Kidney (tissue), 14 donors: ENCODE data around the gene SHISA7. TPM values are rescaled to one million over a fixed set of nuclear protein-coding genes. Genes with fewer than 3 reads are reported as not detected.

Source experiments
- DNase-seq, 5 donors: peaks; one replicate each; pipeline ENCODE4 v3.0.0-alpha.2; 2013 to 2020
- FAIRE-seq: peaks from 2 replicates; lab custom pipeline; 2012; peaks lifted over from hg19 to GRCh38; lab: Jason Lieb, UNC
- H3K27ac ChIP-seq, 2 donors: one replicate each; pipeline ENCODE4 v1.7.0; 2013; ENCODE audit warnings: low read depth in 2 of 2, low read length in 2 of 2, inconsistent platforms in 1 of 2
- H3K27me3 ChIP-seq: one replicate; pipeline ENCODE4 v1.7.1; 2013; ENCODE audit warnings: low read length, inconsistent platforms; ENCODE audit not compliant: control insufficient read depth, insufficient read depth
- H3K36me3 ChIP-seq, 3 donors: one replicate each; pipeline versions ENCODE4 v1.7.0 to v1.7.1; 2013; ENCODE audit warnings: low read length in 3 of 3, control low read depth in 1 of 3, inconsistent platforms in 1 of 3; ENCODE audit not compliant: insufficient read depth in 3 of 3, control insufficient read depth in 2 of 3
- H3K4me1 ChIP-seq, 3 donors: one replicate each; pipeline versions ENCODE4 v1.7.0 to v1.7.1; 2013; ENCODE audit warnings: low read length in 3 of 3, inconsistent platforms in 1 of 3, low read depth in 1 of 3; ENCODE audit not compliant: control insufficient read depth in 2 of 3, insufficient read depth in 2 of 3
- H3K4me3 ChIP-seq, 3 donors: one replicate each; pipeline versions ENCODE4 v1.7.0 to v1.8.1; 2013; ENCODE audit warnings: low read length in 3 of 3, control low read depth in 1 of 3, inconsistent platforms in 1 of 3
- H3K9ac ChIP-seq, 3 donors: one replicate each; pipeline versions ENCODE4 v1.7.0 to v1.7.1; 2013; ENCODE audit warnings: low read length in 3 of 3, control low read depth in 1 of 3, inconsistent platforms in 1 of 3
- H3K9me3 ChIP-seq, 3 donors: one replicate each; pipeline versions ENCODE4 v1.7.0 to v1.7.1; 2013; ENCODE audit warnings: low read length in 3 of 3, control low read depth in 1 of 3, inconsistent platforms in 1 of 3; ENCODE audit not compliant: control insufficient read depth in 2 of 3, insufficient read depth in 1 of 3
- CTCF ChIP-seq: IDR thresholded peaks from 3 replicates; pipeline ENCODE4 v1.5.1; 2012; ENCODE audit warnings: mild to moderate bottlenecking, moderate library complexity, borderline replicate concordance; ENCODE audit not compliant: insufficient read depth; ENCODE audit errors: extremely low read depth
- intact Hi-C: fragments of 100-400 bp; cut with DNase I; formaldehyde crosslinking; loops from one replicate; pipeline ENCODE4 v1.11.1; 2022
- polyA plus RNA-seq: library from polyadenylated mRNA; stranded (reverse); fragments of 350-450 nt; fragmentation: Illumina TruSeq; extraction: RNeasy Lipid Tissue Mini Kit (QIAGEN cat#74804); gene quantifications from one replicate; pipeline ENCODE4 v1.2.3, GENCODE V29; 2014; ENCODE audit warnings: low read depth, low replicate concordance; ENCODE audit not compliant: insufficient read depth
- total RNA-seq: library from RNA; stranded (reverse); fragmentation: NEBNext Ultra II Directional; extraction: Animal tissue kit (Norgen Biotek cat#: 25700); gene quantifications from one replicate; pipeline ENCODE4 v1.2.1, GENCODE V29; 2021
- donor health status: control.
- donor health status: control.
- donor health status: control.
- donor health status: control.
- donor health status: control.
- donor health status: DM: yes; HTN: yes; CAD: no.
- donor health status: Normal renal cell carcinoma (clear cell type).

SHISA7 gene
- total and polyA plus RNA-seq, 2 donors from 2014 or later, result not detected

- FAIRE-seq (no peak), DNase-seq (no peak)
- H3K9ac ChIP-seq, result no peak overlapping the region
- H3K27ac ChIP-seq, result no peak overlapping the region
- H3K9me3 ChIP-seq, result no peaks in the 10 kb centered on the region
- no peak overlapping the region for H3K4me3 ChIP-seq
- peaks cover 0 to 28% (median 15%) of the 10 kb centered on the region in 3 donors for H3K4me1 ChIP-seq
- TF ChIP-seq CTCF, result no peak
- intact Hi-C loops, result no loop called here
- no peaks in the 10 kb centered on the region for H3K27me3 ChIP-seq
- peaks cover 2 to 26% (median 10%) of the 10 kb centered on the region in 3 donors for H3K36me3 ChIP-seq
These were observed 51.1 kb downstream of the SHISA7 start for GRCh38 chr19:55391702-55392615.

GRCh38 chr19:55391191-55391670 lies 51.9 kb downstream of the SHISA7 start:
- Histone ChIP-seq H3K27me3 (no peaks in the 10 kb centered on the region), H3K4me1 (peaks cover 0 to 34% (median 21%) of the 10 kb centered on the region in 3 donors), H3K9me3 (no peaks in the 10 kb centered on the region), H3K36me3 (peaks cover 2 to 27% (median 10%) of the 10 kb centered on the region in 3 donors), H3K27ac (no peak overlapping the region), H3K9ac (no peak overlapping the region), H3K4me3 (no peak overlapping the region)
- intact Hi-C loops, result no loop called here
- FAIRE-seq, result no peak
- DNase-seq, result no peak
- no peak for TF ChIP-seq CTCF

- H3K36me3 ChIP-seq, result peaks cover 2 to 27% (median 10%) of the 10 kb centered on the region in 3 donors
- H3K4me3 ChIP-seq, result no peak overlapping the region
- H3K27ac ChIP-seq, result no peak overlapping the region
- FAIRE-seq (no peak), DNase-seq (no peak)
- no peak overlapping the region for H3K9ac ChIP-seq
- intact Hi-C loops, result no loop called here
- peaks cover 0 to 35% (median 21%) of the 10 kb centered on the region in 3 donors for H3K4me1 ChIP-seq
- no peaks in the 10 kb centered on the region for H3K9me3 ChIP-seq
- H3K27me3 ChIP-seq, result no peaks in the 10 kb centered on the region
- no peak for TF ChIP-seq CTCF
These were observed 52.6 kb downstream of the SHISA7 start for GRCh38 chr19:55390461-55390880.
